HPDE6-E6E7 (cell line): ENCODE measurements around the gene YES1.
A peak's percentile ranks its signal among the peaks of the same experiment; 100 is the strongest.

Experiments used
- DNase-seq: peaks from one replicate; pipeline ENCODE4 v3.0.0; 2011; ENCODE audit warnings: missing footprints; ENCODE audit errors: extremely low spot score

The YES1 gene

DNA sequence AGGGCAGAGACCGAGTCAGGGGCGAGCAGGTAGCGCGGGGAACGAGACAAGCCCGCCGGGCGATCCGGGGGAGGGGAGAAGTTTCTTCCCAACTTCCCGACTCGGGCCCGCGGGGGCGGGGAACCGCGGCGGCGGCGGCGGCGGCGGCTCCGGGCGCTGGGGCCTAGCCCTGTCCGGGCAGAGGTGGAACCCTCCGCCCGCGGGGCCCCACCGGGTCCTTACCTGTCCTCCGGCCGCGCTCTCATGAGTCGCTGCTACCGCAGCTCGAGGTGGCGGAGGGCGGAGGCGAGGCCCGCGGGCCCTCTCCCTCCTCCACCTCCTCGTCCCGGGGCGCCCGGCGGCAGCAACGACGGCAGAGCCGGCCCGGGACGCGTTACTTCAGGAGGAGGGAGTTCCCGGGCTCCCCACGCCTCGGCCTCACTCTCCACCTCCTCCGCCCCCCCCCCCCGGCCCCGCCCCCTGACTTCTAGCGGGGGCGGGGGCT is at the start of gene YES1:
Gene YES1, minus strand, starts transcription at position 351 of the 484 bp plus-strand sequence. CDS start 55,415 bp downstream, outside the sequence.
- DNase-seq = peak; percentile 62

DNA sequence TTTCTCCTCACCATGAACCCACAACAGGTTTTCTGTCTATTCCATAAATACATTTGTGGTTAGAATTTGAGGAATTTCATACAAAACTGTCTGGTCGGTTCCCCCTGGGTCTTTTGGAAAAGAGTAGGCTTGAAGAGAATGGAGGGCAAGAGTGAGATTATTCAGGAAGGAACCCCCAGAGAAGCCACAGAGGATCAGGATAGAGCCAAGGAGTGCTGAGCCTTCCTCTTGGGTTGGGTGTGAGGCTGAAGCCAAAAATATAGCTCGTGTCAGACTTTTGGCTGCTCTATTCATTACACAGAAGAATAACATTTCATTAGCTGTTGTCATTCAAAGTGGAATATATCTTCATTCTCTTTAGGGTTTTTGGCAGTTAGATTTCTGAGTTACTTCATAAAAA is 45.9 kb upstream of the YES1 start:
- DNase-seq = no peak

DNA sequence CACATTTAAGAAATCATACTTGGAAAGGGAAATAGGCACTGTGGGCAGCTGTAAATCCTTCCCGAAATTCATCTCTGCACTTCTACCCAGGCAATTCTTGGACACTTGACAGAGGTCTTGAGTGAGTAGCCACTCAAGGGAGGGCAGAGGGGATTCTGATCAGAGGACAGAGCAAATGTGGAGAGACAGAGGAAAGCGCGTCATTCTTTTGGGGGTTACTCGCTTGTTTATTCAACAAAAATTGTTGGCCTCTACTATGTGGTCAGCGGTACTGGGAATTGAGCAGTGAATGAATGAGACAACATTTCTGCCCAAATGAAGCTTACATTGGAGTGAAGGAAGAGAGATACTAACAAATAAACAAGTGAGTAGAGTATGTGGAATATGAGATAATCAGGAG is 41.4 kb upstream of the YES1 start:
- DNase-seq = no peak

DNA sequence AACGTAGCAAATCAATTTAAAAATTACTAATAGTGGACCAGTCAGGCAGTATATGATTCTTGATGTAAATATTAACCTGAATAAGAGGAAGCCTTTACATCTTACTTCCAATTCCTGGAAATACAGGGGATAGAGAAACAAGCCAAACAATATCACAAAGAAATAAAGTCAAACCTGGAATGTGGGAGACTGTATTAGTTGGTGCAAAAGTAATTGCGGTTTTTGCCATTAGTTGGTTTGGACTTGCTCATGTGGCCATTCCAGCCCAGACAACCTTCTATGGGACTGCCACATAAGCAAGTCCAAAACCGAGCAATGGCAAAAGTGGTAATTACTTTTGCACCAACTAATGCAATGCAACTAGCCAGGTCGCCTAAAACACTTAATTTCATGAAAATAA is 38.9 kb upstream of the YES1 start:
- no peak for DNase-seq

- DNase-seq = no peak
Measured at GRCh38 chr18:849021-849420, 37.0 kb upstream of the YES1 start.

GRCh38 chr18:848062-848861 is 36.2 kb upstream of the YES1 start:
- no peak for DNase-seq

GRCh38 chr18:845152-845819 is 33.2 kb upstream of the YES1 start:
- DNase-seq = no peak

- no peak for DNase-seq
Measured at GRCh38 chr18:841647-842370, 29.8 kb upstream of the YES1 start.

GRCh38 chr18:840516-840915 is 28.5 kb upstream of the YES1 start:
- no peak for DNase-seq

DNA sequence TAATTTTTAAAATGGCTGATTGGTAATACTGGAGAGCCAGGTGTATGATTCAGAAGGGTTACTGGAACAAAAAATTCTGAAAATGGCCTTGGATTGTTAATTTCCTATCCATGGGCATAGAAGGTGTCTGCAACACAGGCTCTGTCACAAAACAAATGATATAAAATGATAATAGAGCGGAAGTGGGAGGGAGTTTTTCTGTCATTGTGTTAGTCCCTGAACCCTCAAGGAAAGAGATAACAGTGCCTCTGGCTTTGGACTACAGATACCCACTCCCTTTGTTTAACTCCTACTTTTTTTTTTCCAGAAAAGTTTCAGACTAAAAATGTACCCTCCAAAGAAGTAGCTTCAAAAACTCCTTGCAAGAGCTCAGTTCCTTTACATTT is 28.0 kb upstream of the YES1 start:
- DNase-seq = no peak

GRCh38 chr18:839224-840022 is 27.4 kb upstream of the YES1 start:
- DNase-seq = peak; percentile 76

- DNase-seq = no peak
Measured at GRCh38 chr18:837922-838321, 25.9 kb upstream of the YES1 start.

DNA sequence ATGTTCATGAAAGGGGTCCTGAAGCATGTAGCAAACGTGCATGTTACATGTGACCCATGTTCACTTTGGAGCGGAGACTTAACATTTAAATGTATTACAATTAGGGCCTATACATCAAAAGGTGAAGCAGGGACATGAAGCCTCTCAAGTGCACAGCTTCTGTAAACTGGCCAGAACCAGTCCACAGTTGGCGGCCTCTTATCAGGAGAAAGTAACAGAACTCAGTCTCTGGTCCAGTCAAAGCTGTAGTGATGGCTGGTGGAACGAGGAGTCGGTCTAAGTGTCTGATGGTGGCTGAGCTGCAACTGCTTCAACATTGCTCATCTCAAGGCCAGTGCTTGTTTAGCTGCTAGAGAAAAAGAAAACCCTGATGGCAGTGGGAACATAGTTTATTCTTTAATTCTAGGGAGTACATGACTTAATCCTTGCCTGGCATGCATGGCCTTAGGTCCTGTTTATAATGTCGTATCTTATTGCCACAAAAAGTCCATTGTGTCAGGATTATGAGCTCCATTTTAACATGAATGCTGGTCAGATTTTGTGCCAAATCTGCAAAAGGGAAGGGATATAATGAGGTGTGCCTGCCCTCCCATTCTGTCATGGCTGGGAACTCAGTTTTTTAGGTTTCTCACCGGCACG is 22.2 kb upstream of the YES1 start:
- DNase-seq = no peak

DNA sequence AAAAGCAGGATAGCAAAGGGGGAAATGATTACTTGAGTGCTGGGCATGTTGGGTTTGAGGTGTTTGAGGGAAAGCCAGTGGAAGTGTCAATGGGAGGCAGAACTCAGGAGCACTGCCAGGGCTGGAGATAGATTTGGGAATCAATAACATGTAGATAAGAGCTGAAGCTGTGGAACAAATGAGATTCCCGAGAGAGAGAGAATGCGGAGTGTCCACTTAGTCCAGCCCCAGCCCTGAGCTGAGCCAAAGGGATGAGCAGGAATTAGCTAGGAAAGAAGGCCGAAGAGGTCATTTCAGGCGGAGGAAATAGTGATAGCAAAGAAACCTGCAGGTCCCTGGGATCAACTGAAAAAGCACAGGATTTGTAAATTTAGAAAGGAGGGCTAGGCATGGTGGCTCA is 21.2 kb upstream of the YES1 start:
- DNase-seq = no peak

DNA sequence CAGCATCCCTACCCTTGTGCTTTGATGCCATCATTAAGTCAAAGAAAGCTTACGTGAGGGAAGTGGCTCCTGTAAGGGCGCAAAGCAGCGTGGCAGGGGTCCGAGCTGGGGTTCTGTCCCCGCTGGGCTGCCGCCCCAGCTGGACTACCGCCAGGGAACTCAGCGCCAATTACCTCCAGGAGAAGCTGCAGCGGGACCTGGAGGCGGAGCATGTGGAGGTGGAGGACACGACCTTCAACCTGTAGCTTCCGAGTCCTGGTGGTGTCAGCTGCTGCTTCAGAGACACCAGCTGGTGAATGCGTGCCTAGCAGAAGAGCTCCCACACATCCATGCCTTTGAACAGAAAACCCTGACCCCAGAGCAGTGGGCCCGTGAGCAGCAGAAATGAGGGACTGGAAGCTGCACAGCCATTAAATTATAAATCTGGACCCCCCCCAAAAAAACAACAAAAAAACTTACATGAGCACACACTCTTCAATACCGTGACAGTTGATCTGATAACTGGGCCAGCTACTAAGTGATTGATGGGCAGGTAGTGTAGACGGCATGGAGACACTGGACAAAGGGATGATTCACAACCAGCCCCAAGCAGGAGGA is 20.1 kb upstream of the YES1 start:
- no peak for DNase-seq

- no peak for DNase-seq
Measured at GRCh38 chr18:830315-830901, 18.4 kb upstream of the YES1 start.

DNA sequence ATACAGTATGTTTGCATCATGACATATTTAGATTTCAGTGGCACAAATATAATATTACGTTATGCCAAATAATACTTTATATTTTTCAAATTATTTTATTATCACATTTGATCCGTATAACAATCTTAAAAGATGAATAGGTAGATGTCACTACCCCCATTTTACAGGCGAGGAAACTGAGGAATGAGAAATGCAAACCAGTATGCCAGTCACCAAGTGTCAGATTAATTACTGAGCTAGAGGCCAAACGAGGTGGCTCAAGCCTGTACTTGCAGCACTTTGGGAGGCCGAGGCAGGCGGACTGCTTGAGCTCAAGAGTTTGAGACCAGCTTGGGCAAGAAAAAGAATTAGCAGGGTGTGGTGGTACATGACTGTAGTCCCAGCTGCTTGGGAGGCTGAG is 17.4 kb upstream of the YES1 start:
- no peak for DNase-seq

DNA sequence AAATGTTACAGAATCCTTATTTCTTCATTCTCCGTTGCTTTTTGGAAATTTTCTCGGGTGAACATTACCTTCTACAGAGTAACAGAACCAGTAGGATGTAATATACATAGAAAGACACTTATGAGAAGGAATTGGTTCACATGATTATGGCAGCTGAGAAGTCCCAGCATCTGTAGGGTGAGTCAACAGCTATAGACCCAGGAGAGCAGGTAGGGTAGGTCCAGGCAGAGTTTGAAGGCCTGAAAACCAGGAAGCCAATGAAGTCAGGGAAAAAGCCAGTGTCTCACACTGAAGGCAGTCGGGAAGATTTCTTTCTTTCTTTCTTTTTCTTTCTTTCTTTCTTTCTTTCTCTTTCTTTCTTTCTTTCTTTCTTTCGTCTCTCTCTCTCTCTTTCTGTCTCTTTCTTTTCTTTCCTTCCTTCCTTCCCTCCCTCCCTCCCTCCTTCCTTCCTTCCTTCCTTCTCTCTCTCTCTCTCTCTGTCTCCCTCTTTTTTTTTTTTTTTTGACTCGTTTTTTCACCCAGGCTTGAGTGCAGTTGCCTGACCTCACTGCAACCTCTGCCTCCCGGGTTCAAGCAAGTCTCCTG is 15.1 kb upstream of the YES1 start:
- DNase-seq = no peak

DNA sequence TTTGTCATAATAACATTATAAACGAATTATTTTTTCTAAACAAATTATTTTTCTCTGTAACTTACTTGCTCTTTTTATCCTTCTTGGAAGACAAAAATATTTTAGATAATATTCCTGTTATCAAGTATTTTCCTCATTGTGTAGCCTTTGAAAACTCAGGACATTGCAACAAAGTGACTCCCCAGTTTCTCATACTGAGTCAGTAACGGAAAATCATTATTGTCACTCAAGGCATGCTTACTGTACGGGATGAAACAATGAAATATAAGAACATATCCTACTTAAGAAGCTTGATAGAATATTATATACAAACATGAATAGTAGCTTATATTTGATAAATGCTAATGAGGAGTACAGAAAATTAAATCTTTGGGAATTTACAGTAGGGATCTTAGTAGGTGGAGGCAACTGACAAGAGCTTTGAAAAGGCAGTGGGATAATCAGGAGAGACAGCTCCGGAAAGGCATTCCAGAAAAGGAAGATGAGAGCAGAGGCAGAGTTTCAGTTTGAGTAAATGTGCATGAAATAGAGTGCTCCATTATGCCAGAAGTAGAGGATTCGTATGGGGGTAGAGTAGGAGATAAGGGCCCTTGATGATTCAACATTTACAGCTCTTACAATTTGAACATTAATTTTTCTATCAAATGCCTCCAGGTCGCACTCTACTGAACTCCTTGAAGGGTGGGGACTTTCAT is 14.0 kb upstream of the YES1 start:
- DNase-seq = no peak
